Measurements from ENCODE around the gene APOC4. TPM values are rescaled to one million over a fixed set of nuclear protein-coding genes. Genes with fewer than 3 reads are reported as not detected.
"Not testable (repeated sequence)": the region's sequence is repeated elsewhere in the genome, so short reads cannot be mapped to it uniquely, and the experiment has no call there.

Gene APOC4
- polyA plus RNA-seq, 4 donors, result 0.51 TPM; not detected in 3

DNA sequence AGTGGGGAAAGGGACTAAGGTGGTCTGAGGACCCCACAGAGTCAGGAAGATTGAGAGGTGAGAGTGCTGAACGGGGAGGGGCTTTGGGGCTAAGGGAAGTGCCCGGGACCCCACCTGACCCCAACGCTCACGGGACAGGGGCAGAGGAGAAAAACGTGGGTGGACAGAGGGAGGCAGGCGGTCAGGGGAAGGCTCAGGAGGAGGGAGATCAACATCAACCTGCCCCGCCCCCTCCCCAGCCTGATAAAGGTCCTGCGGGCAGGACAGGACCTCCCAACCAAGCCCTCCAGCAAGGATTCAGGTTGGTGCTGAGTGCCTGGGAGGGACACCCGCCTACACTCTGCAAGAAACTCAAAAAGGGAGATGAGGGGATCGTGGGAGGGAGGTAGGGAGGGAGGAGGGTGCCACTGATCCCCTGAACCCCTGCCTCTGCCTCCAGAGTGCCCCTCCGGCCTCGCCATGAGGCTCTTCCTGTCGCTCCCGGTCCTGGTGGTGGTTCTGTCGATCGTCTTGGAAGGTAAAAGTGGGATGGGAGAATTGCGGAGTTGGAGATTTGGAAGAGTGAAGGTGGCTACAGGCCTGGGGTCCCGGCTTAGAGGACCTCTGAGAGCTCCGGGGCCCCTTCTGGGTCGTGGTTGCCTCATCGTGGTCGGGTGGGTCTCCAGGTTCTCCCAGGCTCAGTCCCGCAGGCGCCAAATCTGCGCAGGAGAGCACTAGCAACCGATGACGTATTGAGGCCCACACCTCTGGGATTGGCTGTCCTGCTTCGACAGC, 27.4 kb upstream of the APOC4 start, which contains the start of gene APOC1:
APOC1 (plus strand) TSS at position 176 of the 774 bp plus-strand sequence; CDS start at position 460, 284 bp downstream.
- DNase-seq (ENCODE audit: low read depth in 4 of 4, low spot score in 2 of 4), result peak; percentile 84 to 87 (median 86)

DNA sequence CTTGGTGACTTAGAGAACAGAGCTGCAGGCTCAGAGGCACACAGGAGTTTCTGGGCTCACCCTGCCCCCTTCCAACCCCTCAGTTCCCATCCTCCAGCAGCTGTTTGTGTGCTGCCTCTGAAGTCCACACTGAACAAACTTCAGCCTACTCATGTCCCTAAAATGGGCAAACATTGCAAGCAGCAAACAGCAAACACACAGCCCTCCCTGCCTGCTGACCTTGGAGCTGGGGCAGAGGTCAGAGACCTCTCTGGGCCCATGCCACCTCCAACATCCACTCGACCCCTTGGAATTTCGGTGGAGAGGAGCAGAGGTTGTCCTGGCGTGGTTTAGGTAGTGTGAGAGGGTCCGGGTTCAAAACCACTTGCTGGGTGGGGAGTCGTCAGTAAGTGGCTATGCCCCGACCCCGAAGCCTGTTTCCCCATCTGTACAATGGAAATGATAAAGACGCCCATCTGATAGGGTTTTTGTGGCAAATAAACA, 17.8 kb upstream of the APOC4 start:
- no peak for DNase-seq (ENCODE audit: low read depth in 4 of 4, low spot score in 2 of 4)

DNA sequence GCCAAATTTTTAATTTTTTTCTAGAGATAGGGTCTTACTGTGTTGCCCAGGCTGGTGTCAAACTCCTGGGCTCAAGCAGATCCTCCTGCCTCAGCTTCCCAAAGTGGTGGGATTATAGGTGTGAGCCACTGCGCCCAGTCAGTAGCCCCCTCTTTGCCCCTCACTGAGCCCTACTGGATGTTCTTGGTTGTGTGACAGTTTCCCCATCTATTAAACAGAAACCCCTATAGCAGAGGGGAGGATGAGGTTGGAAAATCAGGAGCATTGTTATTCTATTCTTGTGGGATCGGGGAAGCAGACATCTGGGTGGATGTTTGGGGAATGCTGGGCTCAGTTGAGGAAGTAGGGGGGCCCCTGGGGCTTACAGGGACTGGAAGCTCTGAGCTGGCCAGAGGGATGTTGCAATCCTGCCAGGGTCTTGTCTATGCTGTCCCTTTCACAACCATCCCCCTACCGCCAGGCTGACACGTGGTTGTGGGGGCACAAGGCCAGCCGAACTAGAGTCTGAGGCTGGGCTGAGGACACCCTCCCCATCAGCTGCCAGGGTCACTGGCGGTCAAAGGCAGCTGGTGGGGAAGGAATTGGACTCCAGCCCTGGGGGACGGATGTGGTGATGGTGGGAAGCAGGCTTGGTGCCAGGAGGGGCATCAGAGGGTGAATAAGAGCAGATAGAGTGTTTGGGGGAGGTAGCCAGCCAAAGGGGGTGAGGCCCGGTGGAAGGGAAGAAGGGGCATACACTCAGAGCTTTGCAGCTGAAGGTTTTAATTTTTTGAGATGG, 16.7 kb upstream of the APOC4 start:
- DNase-seq (ENCODE audit: low read depth in 4 of 4, low spot score in 2 of 4), result no peak

DNA sequence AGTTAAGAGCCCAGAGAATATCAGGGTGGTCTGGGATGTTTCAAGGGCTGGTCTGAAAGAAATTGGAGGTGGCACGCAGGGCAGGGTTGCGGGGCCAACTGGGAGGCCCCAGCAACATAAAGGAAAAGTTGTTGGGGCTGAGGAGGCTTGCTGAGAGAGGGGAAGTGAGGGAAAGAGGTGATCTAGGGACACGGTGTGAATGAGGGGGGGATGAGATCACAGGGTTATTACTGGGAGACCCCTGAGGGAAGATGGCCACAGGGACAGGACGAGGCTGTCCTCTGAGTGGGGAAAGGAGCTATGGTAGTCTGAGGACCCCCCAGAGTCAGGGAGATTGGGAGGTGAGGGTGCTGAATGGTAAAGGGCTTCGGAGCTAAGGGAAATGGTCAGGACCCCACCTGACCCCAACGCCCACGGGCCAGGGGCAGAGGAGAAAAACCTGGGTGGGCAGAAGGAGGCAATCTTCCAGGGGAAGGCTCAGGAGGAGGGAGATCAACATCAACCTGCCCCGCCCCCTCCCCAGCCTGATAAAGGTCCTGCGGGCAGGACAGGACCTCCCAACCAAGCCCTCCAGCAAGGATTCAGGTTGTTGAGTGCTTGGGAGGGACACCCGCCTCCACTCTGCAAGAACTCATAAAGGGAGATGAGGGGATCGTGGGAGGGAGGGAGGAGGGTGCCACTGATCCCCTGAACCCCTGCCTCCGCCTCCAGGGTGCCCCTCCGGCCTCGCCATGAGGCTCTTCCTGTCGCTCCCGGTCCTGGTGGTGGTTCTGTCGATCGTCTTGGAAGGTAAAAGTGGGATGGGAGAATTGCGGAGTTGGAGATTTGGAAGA, 15.6 kb upstream of the APOC4 start:
- DNase-seq (ENCODE audit: low read depth in 4 of 4, low spot score in 2 of 4), result not testable (repeated sequence)

DNA sequence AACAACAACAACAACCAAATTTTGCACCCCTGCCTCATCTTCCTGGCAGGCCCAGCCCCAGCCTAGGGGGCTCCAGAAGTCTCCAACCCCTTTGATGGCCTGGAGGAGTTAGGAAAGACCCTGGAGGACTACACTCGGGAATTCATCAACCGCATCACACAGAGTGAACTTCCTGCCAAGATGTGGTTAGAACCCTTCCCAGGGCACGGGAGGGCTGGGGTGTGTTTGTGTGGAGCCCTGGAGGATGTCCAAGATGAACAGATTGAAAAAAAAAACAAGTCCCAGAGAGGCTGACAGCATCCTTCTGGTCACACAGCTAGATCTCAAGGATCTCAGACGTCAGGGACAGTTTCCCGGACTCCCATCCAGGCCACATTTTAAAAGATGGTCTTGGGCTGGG, 14.3 kb upstream of the APOC4 start:
- no peak for DNase-seq (ENCODE audit: low read depth in 4 of 4, low spot score in 2 of 4)

DNA sequence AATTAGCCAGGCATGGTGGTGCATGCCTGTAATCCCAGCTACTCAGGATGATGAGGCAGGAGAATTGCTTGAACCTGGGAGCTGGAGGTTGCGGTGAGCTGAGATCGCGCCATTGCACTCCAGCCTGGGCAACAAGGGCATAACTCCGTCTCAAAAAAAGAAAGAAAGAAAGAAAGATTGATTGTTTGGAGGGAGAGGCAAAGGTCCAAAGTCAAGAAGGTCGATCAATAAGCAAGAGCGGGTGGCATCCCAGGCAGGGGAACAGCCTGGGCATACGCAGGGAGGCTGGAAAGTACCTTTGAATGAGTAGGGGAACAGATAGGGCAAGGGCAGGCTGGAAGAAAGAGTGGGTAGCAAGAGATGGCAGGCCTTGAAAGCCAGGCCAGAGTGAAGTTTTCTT, 11.9 kb upstream of the APOC4 start:
- DNase-seq (ENCODE audit: low read depth in 4 of 4, low spot score in 2 of 4), result no peak

DNA sequence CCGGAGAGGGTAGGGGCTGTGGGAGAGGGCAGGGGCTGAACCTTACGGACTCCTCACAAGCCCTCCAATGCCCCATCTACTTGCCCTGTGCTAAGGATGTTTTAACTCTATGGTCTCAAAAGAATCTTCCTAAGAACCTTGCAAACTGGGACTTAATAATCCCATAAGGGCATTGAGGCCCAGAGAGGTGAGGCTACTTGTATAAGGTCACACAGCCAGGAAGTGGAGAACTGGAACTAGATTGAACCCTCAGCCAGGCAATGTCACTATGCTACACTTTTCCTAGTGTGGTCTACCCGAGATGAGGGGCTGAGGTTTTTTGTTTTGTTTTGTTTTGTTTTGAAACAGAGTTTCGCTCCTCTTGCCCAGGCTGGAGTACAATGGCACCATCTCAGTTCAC, 10.5 kb upstream of the APOC4 start:
- DNase-seq (ENCODE audit: low read depth in 4 of 4, low spot score in 2 of 4), result no peak

DNA sequence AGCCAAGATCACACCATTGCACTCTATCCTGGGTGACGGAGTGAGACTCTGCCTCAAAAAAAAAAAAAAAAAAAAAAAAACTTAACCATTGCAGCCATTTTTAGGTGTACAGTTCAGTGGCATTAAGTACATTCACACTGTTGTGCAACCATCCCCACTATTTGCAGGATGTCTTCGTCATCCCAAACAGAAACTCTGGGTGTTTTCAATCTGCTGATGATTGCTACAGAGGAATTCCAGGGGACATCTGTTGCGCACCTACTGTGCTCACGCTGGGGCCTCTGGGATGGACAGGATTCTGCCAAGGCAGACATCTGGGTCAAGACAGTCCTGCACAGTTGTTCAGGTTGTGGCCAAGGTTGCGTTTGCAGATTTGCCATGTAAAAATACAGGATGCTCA, 2.4 kb upstream of the APOC4 start:
- no peak for DNase-seq (ENCODE audit: low read depth in 4 of 4, low spot score in 2 of 4)

DNA sequence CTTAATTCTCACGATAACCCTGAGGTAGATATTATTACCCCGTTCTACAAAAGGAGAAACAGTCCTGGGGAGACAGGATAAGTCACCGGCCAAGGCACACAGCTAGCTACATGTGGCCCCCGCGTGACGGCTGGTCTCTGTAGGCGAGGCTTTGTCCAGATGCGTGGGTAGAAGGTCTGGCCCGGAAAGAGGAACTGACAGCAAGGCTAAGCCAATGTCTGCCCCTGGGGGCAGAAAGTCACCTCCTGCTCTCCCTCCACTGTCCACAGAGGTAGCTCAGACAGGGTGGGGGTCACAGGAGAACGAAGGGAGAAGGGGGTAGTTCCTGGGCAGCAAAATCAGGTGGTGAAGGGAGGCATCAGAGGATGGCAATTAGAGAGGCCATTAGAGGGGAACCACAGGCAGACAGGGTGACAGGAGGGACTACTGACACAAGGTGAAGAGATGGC, 1.8 kb downstream of the APOC4 start:
- DNase-seq (ENCODE audit: low read depth in 4 of 4, low spot score in 2 of 4), result no peak

DNA sequence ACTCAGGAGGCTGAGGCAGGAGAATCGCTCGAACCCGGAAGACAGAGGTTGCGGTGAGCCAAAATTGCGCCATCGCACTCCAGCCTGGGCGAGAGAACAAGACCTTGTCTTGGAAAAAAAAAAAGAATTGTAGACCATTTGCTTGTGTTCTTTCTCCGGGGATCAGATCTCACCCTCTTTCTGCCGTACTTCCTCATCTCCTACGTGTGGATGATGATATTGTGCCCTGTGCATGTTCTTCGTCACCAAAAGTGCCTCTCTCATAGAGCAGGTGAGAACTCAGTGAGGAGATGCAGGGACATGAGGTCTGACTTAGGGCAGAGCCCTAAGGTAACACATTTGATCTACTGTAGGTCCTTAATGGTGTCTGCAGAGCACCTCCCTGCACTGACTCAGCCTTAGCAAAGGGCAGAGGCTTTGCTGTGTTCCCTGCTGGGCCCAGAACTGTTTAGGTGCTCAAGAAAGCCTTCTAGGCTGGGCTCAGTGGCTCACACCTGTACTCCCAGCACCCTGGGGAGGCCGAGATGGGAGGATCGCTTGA, 5.1 kb downstream of the APOC4 start:
- no peak for DNase-seq (ENCODE audit: low read depth in 4 of 4, low spot score in 2 of 4)

DNA sequence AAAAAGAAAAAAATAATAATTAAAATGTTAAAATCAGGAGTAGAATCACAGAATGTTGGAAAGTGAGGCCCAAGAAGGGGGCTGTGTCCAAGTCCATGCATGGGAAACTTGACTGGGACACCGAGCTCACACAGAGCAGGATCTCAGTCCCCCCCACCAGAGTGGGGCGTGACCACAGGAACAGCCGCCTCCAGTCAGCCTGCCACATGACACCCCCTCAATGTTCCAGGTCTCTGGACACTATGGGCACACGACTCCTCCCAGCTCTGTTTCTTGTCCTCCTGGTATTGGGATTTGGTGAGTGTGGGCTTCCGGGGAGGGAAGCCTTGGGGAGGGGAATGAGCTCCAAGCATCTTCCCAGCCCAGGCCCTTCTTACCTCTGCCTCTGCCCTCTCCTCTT, 6.2 kb downstream of the APOC4 start:
- DNase-seq (ENCODE audit: low read depth in 4 of 4, low spot score in 2 of 4), result no peak

DNA sequence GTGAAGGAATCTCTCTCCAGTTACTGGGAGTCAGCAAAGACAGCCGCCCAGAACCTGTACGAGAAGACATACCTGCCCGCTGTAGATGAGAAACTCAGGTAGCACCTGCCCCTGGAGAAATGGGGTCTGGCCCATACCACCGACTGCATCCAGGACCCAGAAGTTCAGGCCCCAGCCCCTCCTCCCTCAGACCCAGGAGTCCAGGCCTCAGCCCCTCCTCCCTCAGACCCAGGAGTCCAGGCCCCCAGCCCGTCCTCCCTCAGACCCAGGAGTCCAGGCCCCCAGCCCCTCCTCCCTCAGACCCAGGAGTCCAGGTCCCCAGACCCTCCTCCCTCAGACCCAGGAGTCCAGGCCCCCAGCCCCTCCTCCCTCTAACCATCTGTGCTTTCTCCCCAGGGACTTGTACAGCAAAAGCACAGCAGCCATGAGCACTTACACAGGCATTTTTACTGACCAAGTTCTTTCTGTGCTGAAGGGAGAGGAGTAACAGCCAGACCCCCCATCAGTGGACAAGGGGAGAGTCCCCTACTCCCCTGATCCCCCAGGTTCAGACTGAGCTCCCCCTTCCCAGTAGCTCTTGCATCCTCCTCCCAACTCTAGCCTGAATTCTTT, 6.8 kb downstream of the APOC4 start:
- no peak for DNase-seq (ENCODE audit: low read depth in 4 of 4, low spot score in 2 of 4)

DNA sequence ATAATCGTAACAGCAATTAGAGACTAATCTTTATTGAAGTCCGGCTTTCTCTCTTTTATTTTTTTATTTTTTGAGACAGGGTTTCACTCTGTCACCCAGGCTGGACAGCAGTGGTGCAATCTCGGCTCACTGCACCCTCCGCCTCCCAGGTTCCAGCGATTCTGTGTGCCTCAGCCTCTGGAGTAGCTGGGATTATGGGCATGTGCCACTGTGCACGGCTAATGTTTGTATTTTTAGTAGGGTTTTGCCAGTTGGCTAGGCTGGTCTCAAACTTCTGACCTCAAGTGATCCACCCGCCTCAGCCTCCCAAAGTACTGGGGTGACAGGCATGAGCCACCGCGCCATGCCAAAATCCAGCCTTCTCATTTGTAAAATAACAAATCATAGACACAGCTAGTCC, 7.5 kb downstream of the APOC4 start:
- no peak for DNase-seq (ENCODE audit: low read depth in 4 of 4, low spot score in 2 of 4)

DNA sequence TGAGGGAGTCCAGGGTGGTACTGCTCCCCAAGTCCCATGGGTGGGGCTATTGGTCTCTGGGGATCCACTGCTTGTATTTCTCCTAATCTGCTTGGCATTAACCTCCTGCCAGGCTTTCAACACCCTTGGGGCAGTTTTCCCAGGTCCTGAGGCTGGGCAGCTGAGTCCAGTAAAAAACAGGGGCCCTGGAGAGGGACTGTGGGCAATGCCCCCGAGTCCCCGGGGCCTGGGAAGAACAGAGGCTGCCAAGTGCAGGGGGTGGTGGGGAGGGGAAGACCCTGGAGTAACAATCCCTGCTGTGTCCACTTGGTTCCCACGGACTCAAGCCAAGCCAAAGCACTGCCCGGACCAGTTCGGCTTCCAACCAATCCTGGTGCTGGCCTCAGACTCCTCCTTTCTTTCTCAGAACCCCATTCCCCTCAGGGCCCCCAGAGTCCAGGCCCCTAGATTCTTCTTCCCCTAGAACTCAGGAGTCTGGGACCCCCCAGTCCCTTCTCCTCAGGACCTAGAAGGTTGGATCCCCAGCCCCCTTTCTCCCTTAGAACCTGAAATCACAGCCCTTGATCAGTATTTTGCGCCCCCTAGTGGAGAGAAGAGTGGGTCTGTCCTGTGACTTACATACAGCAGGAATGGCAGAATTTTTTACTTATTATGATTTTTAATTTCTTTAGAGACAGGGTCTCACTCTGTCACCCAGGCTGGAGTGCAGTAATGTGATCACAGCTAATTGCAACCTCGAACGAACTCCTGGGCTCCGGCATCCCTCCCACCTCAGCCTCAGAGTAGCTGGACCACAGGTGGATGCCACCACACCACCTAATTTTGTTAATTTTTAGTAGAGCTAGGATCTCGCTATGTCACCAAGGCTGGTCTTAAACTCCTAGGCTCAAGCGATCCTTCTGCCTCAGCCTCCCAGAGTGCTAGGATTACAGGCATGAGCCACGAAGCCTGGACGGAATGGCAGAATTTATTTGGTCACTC, 9.4 kb downstream of the APOC4 start:
- DNase-seq (ENCODE audit: low read depth in 4 of 4, low spot score in 2 of 4), result peak in 3 of 4 donors; percentile 27 to 70 (median 50)

DNA sequence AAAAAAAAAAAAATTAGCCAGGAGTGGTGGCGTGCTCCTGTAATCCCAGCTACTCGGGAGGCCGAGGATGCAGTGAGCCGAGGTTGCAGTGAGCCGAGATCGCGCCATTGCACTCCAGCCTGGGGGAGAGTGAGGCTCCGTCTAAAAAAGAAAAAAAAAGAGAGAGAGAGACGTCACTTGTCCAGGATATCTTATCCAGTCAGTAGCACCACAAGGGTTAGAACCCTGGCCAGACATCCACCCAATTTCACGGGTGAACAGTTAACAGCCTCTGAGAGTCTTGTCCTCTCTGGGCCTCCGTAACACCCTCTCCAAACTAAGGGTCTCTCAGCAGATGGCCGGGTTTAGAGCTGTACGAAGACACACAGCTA, 12.2 kb downstream of the APOC4 start:
- no peak for DNase-seq (ENCODE audit: low read depth in 4 of 4, low spot score in 2 of 4)

DNA sequence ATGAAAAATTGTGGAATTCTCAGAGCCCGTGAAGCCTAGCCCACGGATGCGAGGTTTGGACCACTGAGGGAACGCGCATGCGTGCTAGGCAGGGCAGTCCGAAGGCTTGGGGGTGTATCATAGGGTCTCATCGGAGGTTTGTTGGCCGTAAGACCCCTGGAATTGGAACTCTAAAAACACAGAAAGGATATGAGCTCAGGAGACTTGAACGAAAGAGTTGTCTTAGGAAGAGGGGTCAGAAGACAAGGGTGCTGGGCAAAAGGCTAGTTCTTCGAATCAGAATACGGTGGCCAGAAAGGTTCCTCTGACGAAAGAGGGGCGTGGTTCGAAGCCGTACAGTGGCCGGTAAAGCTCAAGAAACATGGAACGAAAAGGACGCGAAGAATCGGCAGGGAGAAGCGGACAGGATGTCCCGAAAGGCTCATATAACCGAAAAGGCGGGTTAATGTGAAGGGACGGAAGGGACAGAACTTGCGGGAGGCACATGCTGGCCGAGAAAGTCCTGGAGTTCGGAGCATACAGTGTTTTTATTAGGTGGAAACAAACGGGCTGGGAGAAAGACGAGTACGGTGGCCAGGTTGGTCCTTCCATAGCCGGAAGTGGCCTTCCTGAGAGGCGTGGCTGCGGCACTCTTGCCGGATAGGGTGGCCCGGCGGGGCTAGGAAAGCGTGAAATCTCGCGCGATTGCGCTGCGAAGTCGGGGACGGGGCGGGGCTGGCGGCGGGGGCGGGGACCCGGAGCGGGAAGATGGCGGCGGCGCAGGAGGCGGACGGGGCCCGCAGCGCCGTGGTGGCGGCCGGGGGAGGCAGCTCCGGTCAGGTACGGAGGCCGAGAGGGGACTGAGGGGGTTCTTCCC, 12.8 kb downstream of the APOC4 start, which contains the start of gene CLPTM1:
CLPTM1 (plus strand) TSS at position 732 of the 856 bp plus-strand sequence; CDS start at position 748, 16 bp downstream.
- DNase-seq (ENCODE audit: low read depth in 4 of 4, low spot score in 2 of 4), result peak; percentile 94 to 100 (median 96)

DNA sequence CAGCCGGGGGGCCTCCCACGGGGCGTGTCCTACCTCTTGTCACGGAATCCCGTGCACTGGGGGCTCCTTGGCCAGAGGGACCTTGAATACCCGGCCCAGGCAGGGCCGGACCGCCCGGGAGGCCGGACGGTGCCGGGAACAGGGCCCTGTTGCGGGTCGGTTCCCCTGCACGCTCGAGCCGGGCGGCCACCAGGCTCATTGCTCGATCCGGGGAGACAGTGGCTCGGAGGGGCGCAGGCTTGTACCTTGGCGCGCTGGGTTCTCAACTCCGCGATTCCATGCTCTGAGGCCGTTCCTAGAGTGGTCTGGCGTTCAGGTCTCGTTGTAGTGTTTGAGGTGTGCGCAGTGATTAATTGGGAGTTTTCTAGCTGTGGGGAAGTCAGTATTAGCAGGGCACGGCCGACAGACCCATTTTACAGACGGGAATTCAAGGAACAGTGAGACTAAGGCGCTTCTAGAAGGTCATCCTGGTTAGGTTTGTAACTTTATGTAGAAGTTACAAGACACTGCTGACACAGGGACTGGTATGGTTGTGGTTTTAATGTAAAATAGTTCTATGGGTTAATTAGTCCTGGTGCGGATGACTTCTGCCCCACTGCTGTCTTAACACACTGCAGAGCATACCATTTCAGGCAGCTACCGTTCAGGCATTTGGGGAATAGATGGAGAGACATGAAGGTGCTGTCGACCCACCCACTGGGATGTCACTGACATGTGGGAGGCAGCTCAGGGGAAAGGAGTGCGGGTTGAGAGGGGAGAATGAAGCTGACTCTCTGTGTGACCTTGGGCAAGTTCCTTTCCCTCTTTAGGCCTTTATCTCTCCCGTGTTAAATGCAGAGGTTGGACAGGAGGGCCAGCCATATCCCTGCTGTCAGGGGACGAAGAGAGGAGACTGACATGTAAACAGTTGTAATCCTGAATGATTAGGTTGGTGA, 13.7 kb downstream of the APOC4 start:
- peak in 1 of 4 donors; percentile 5 for DNase-seq (ENCODE audit: low read depth in 4 of 4, low spot score in 2 of 4)

All from left renal cortex interstitium (tissue), 4 donors.